ENCODE results near the gene ALDOA.

Gene ALDOA

GRCh38 chr16:30022887-30023286 is 42.7 kb upstream of the ALDOA start, which contains the start of gene C16orf92:
Gene C16orf92 (plus strand): TSS chr16:30023198. CDS start chr16:30023341, 143 bp downstream.
- no peak for TF ChIP-seq CEBPB (IDR thresholded peaks at IDR 0.05)
- TF ChIP-seq REST (IDR thresholded peaks at IDR 0.05; ENCODE audit: low read depth): no peak
- no peak for TF ChIP-seq USF1 (IDR thresholded peaks at IDR 0.05)
- TF ChIP-seq CREB1 (IDR thresholded peaks at IDR 0.05; ENCODE audit: low read depth): no peak
- no peak for TF ChIP-seq RAD21 (IDR thresholded peaks at IDR 0.05; ENCODE audit: low read depth)
- TF ChIP-seq FOXM1 (IDR thresholded peaks at IDR 0.05; ENCODE audit: borderline replicate concordance, low read depth): no peak
- TF ChIP-seq EP300 (IDR thresholded peaks at IDR 0.05; ENCODE audit: borderline replicate concordance): no peak
- no peak for TF ChIP-seq EGR1 (IDR thresholded peaks at IDR 0.05)
- no peak for TF ChIP-seq YY1 (IDR thresholded peaks at IDR 0.05; ENCODE audit: low read depth)

DNA sequence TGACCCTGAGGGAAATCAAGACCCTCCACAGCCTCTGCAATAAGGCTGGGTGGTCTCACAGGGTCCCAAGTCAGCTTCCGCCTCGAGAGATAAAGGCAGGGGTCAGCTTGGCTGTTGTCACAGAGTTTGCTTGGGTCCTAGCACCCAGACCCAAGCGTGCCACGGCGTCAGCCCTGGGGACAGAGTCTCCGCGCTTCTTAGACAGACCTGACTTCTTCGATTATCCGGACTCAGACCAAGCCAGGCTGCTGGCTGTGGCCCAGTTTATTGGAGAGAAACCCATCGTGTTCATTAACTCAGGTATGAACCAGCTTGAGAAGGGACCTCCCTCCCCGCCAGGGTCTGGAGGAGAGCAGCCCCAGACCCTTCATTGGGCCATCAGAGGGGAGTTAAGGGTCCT is 42.0 kb upstream of the ALDOA start:
- TF ChIP-seq CREB1 (IDR thresholded peaks at IDR 0.05; ENCODE audit: low read depth) (no peak), EP300 (IDR thresholded peaks at IDR 0.05; ENCODE audit: borderline replicate concordance) (no peak), TAF1 (IDR thresholded peaks at IDR 0.05; ENCODE audit: low read depth) (no peak), FOXM1 (IDR thresholded peaks at IDR 0.05; ENCODE audit: borderline replicate concordance, low read depth) (no peak), YY1 (IDR thresholded peaks at IDR 0.05; ENCODE audit: low read depth) (no peak), TEAD4 (IDR thresholded peaks at IDR 0.05) (no peak)

- TF ChIP-seq TAF1 (IDR thresholded peaks at IDR 0.05; ENCODE audit: low read depth): no peak
- TF ChIP-seq YY1 (IDR thresholded peaks at IDR 0.05; ENCODE audit: low read depth): no peak
- no peak for TF ChIP-seq FOXM1 (IDR thresholded peaks at IDR 0.05; ENCODE audit: borderline replicate concordance, low read depth)
- TF ChIP-seq TCF12 (IDR thresholded peaks at IDR 0.05; ENCODE audit: low read depth): no peak
- no peak for TF ChIP-seq NFIC (IDR thresholded peaks at IDR 0.05)
- TF ChIP-seq, protein P1, sequence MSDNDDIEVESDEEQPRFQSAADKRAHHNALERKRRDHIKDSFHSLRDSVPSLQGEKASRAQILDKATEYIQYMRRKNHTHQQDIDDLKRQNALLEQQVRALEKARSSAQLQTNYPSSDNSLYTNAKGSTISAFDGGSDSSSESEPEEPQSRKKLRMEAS (IDR thresholded peaks at IDR 0.05): no peak
- no peak for TF ChIP-seq ZBTB7A (IDR thresholded peaks at IDR 0.05; ENCODE audit: low read depth)
- no peak for TF ChIP-seq RAD21 (IDR thresholded peaks at IDR 0.05; ENCODE audit: low read depth)
- TF ChIP-seq TEAD4 (IDR thresholded peaks at IDR 0.05): no peak
- no peak for TF ChIP-seq REST (IDR thresholded peaks at IDR 0.05; ENCODE audit: low read depth)
- no peak for TF ChIP-seq EGR1 (IDR thresholded peaks at IDR 0.05)
- no peak for TF ChIP-seq EP300 (IDR thresholded peaks at IDR 0.05; ENCODE audit: borderline replicate concordance)
- TF ChIP-seq USF1 (IDR thresholded peaks at IDR 0.05): no peak
- TF ChIP-seq CREB1 (IDR thresholded peaks at IDR 0.05; ENCODE audit: low read depth): no peak
Observed at GRCh38 chr16:30024451-30024850, 41.1 kb upstream of the ALDOA start.

DNA sequence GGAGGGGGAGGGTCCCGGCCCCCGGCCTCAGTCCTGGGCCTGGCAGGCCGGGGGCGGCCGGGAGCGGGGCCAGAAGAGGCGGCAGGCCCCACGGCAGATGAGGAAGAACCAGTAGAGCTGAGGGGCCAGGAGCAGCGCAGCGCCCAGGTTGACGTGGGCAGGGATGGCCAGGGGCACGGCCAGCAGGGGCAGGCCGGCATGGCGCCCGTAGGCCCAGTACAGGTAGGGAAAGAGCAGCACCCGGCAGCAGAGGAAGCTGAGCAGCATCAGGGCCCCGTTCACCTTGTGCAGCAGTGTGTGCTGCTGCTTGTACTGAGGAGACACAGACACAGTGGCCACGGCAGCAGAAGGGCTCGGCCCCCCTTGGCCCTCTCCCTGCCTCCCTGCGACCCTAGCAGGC is 40.4 kb upstream of the ALDOA start:
- TF ChIP-seq REST (IDR thresholded peaks at IDR 0.05; ENCODE audit: low read depth) (no peak), YY1 (IDR thresholded peaks at IDR 0.05; ENCODE audit: low read depth) (no peak), TCF12 (IDR thresholded peaks at IDR 0.05; ENCODE audit: low read depth) (no peak), FOXM1 (IDR thresholded peaks at IDR 0.05; ENCODE audit: borderline replicate concordance, low read depth) (no peak), ZBTB7A (IDR thresholded peaks at IDR 0.05; ENCODE audit: low read depth) (no peak), TEAD4 (IDR thresholded peaks at IDR 0.05) (no peak), EGR1 (IDR thresholded peaks at IDR 0.05) (no peak), RAD21 (IDR thresholded peaks at IDR 0.05; ENCODE audit: low read depth) (no peak), CEBPB (IDR thresholded peaks at IDR 0.05) (no peak), EP300 (IDR thresholded peaks at IDR 0.05; ENCODE audit: borderline replicate concordance) (no peak)
- TF ChIP-seq, protein P1 (IDR thresholded peaks at IDR 0.05): no peak

- TF ChIP-seq TAF1 (IDR thresholded peaks at IDR 0.05; ENCODE audit: low read depth): no peak
Observed at GRCh38 chr16:30025574-30025973, 40.0 kb upstream of the ALDOA start.

Data from Ishikawa (cell line).